T-cell (primary cell): ENCODE measurements around the gene GRK3. TPM values are rescaled to one million over a fixed set of nuclear protein-coding genes. Genes with fewer than 3 reads are reported as not detected.

Source experiments
- ATAC-seq, 4 experiments: fragments of 200-7000 bp in 3 of 4; fragments of 150-1000 bp in 1 of 4; cut with Tn5 transposase; replicated peaks in 1 of 4; 1 replicate in 3 of 4; 2 replicates in 1 of 4; pipeline ENCODE4 v1.10.0; 2021; ENCODE audit warnings: moderate library complexity in 3 of 4, mild to moderate bottlenecking in 2 of 4, moderate number of reproducible peaks in 1 of 4
- CTCF ChIA-PET, 2 donors: fragments of 300-600 bp; sonication (Branson Sonifier 250); formaldehyde crosslinking; loops; one replicate each; lab custom pipeline; 2022; ENCODE audit warnings: antibody characterized with exemption in 2 of 2; lab: Charles Lee
- POLR2A ChIA-PET, 2 donors: fragments of 300-600 bp; sonication (Branson Sonifier 250); formaldehyde crosslinking; loops; one replicate each; lab custom pipeline; 2022; ENCODE audit warnings: antibody characterized with exemption in 2 of 2; lab: Charles Lee
- DNase-seq, 35 experiments: peaks; one replicate each; pipeline versions ENCODE4 v3.0.0 to v3.0.0-alpha.2; 2013 to 2023
- H3K27ac ChIP-seq: one replicate; pipeline ENCODE4 v1.5.1; 2013; ENCODE audit warnings: low read length
- H3K27me3 ChIP-seq, 2 experiments: replicated peaks in 1 of 2; 1 replicate in 1 of 2; 2 replicates in 1 of 2; pipeline versions ENCODE4 v1.6.1 to v1.7.0; 2013; ENCODE audit warnings: low read length in 1 of 2, mixed read lengths in 1 of 2; ENCODE audit not compliant: control insufficient read depth in 2 of 2, insufficient read depth in 2 of 2; ENCODE audit errors: extremely low read depth in 1 of 2
- H3K36me3 ChIP-seq, 2 donors: 1 replicate in 1 of 2; 2 replicates in 1 of 2; pipeline versions ENCODE4 v1.6.1 to v1.7.0; 2013; ENCODE audit warnings: low read length in 1 of 2; ENCODE audit not compliant: control insufficient read depth in 2 of 2, insufficient read depth in 1 of 2; ENCODE audit errors: extremely low read depth in 1 of 2
- H3K4me1 ChIP-seq, 2 experiments: 1 replicate in 1 of 2; 2 replicates in 1 of 2; pipeline versions ENCODE4 v1.6.1 to v1.7.0; 2013; ENCODE audit warnings: low read length in 2 of 2, mixed read lengths in 1 of 2; ENCODE audit not compliant: insufficient read depth in 2 of 2, control insufficient read depth in 1 of 2; ENCODE audit errors: extremely low read depth in 1 of 2
- H3K4me3 ChIP-seq, 2 donors: 1 replicate in 1 of 2; 2 replicates in 1 of 2; pipeline versions ENCODE4 v1.5.1 to v1.7.0; 2013; ENCODE audit warnings: mild to moderate bottlenecking in 2 of 2, low read length in 1 of 2, moderate library complexity in 1 of 2; ENCODE audit not compliant: control insufficient read depth in 1 of 2; ENCODE audit errors: extremely low read depth in 1 of 2
- H3K9me3 ChIP-seq: 2 replicates; pipeline ENCODE4 v1.7.0; 2013
- H3K27ac Mint-ChIP-seq, 2 donors: one replicate each; pipeline ENCODE4 v1.8.0; 2020 to 2021; ENCODE audit warnings: mild to moderate bottlenecking in 2 of 2, mixed read lengths in 2 of 2
- H3K27me3 Mint-ChIP-seq, 2 donors: one replicate each; pipeline ENCODE4 v1.8.0; 2021 to 2022; ENCODE audit warnings: mixed read lengths in 2 of 2
- H3K36me3 Mint-ChIP-seq: one replicate; pipeline ENCODE4 v1.8.0; 2021; ENCODE audit warnings: mixed read lengths
- H3K4me1 Mint-ChIP-seq, 3 donors: one replicate each; pipeline ENCODE4 v1.8.0; 2020 to 2022; ENCODE audit warnings: mixed read lengths in 3 of 3, mild to moderate bottlenecking in 1 of 3
- H3K4me3 Mint-ChIP-seq, 3 donors: one replicate each; pipeline ENCODE4 v1.8.0; 2020 to 2022; ENCODE audit warnings: mild to moderate bottlenecking in 3 of 3, mixed read lengths in 3 of 3, moderate library complexity in 3 of 3
- H3K9me3 Mint-ChIP-seq, 3 donors: one replicate each; pipeline ENCODE4 v1.8.0; 2020 to 2022; ENCODE audit warnings: mixed read lengths in 3 of 3
- WGBS: methylation state at CpG from one replicate; pipeline ENCODE4 v1.1.5; 2013; ENCODE audit warnings: missing lambda C conversion rate; ENCODE audit not compliant: insufficient coverage; 5-methylcytosine and 5-hydroxymethylcytosine counted together
- total RNA-seq, 35 experiments: library from RNA in 6 of 35; stranded (reverse) in 6 of 35; fragments of 120-200 nt in 1 of 35; gene quantifications; one replicate each; pipeline versions ENCODE4 v1.2.1 to v1.2.4 and lab custom pipeline; 2013 to 2026

GRK3 gene
- total RNA-seq, 5 donors from 2014 or later (not counting 1 experiment from before 2014, with no cell fraction given) = 1.4 to 7.0 (median 3.6) TPM

DNA sequence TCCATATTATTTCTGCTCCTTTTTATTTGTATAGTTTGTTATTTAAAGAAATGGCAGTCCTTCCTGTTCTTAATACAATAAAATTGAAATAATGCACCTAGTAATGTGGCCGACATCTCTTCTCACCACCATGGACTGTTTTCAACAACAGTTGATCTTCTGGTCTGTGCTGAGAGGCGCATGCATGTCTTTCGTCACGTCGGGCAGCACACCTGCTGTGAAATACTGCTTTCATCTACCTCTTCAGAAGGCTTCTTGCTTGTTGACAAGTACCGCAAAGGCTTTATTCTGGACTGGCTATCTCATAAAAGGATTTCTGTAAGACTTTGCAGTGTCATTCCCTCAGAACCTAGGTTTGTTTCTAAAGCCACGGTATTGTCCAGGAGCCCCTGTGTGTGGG is 163.6 kb downstream of the GRK3 start:
- Histone ChIP-seq H3K27me3 (no peaks in the 10 kb centered on the region), H3K9me3 (no peaks in the 10 kb centered on the region), H3K36me3 (no peaks in the 10 kb centered on the region), H3K27ac (no peak overlapping the region), H3K4me3 (no peak overlapping the region), H3K4me1 (no peaks in the 10 kb centered on the region)
- DNase-seq (no peak), ATAC-seq (no peak)
- Mint-ChIP-seq H3K4me1 (no peaks in the 10 kb centered on the region), H3K9me3 (no peaks in the 10 kb centered on the region), H3K27ac (no peak overlapping the region), H3K27me3 (peaks cover 0 to 2% of the 10 kb centered on the region in 2 donors), H3K4me3 (no peak overlapping the region), H3K36me3 (no peaks in the 10 kb centered on the region)
- ChIA-PET CTCF (no interaction called here), POLR2A (interaction anchor here in 1 of 2 donors (0.5 kb wide), 1 partner anchor 190 kb away, joined by 4 read pairs; no protein-coding TSS in a partner anchor)
- 82% methylated on average over 6 of the region's 7 CpGs for WGBS

DNA sequence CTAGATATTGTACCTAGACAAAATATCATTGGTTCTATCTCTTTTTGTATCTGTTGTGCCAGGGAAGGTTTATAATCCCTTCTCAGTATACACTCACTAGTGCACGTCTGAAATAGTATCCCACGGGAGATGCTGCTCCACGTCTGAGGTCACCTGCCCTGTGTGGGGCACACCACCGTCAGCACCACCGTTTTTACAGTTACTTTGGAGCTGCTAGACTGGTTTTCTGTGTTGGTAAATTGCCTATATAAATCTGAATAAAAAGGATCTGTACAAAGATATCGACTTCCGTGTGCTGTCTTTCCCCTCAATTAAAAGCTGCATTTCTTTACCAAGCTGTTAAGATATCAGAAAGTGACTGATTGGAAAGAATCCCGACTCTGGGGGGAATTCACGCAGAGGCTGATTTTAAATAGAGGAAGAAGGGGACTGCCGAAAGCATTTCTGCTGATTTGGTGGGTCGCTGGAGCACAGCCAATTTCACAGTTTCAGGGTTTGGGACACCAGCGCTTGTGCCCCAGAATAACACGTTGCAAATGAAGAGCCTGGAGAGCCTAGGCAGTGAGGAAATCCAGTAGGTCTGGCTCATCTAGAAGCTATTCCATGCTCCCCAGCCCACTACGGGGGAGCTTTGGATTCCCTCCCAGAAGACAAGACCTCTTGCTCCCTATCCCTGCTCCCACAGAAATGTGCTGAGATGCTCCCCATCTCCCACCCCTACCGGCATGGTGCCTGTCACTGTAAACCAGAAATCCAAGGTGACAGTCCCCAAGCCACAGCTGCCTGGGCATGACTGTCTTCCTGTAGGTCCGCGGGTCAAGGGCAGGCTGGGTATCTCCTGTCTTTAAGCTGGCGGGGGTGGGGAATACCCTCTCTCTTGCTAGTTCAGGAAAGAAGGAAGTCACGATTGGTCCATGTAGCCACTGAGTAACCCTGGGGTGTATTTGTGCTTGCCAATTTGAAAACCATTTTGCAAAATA is 164.8 kb downstream of the GRK3 start:
- Histone ChIP-seq H3K4me3 (no peak overlapping the region), H3K9me3 (no peaks in the 10 kb centered on the region), H3K36me3 (no peaks in the 10 kb centered on the region), H3K27ac (no peak overlapping the region), H3K27me3 (no peaks in the 10 kb centered on the region), H3K4me1 (no peaks in the 10 kb centered on the region)
- peaks cover 0 to 2% of the 10 kb centered on the region in 2 donors for H3K27me3 Mint-ChIP-seq
- 84% methylated on average over 11 of the region's 19 CpGs for WGBS
- no peak overlapping the region for H3K27ac Mint-ChIP-seq
- H3K4me3 Mint-ChIP-seq = no peak overlapping the region
- POLR2A ChIA-PET = interaction anchor here in 1 of 2 donors (0.7 kb wide), 1 partner anchor 71 kb away, joined by 3 read pairs; no protein-coding TSS in a partner anchor
- DNase-seq = no peak
- CTCF ChIA-PET = no interaction called here
- no peaks in the 10 kb centered on the region for H3K9me3 Mint-ChIP-seq
- ATAC-seq = no peak
- H3K36me3 Mint-ChIP-seq = no peaks in the 10 kb centered on the region
- no peaks in the 10 kb centered on the region for H3K4me1 Mint-ChIP-seq

GRCh38 chr22:25735650-25736049 is 171.2 kb downstream of the GRK3 start:
- Histone ChIP-seq H3K4me1 (peaks cover 2 to 13% of the 10 kb centered on the region in 2 experiments), H3K27ac (no peak overlapping the region), H3K9me3 (no peaks in the 10 kb centered on the region), H3K27me3 (peaks cover 0 to 5% of the 10 kb centered on the region in 2 experiments), H3K4me3 (no peak overlapping the region), H3K36me3 (no peaks in the 10 kb centered on the region)
- CTCF ChIA-PET = no interaction called here
- Mint-ChIP-seq H3K27me3 (no peaks in the 10 kb centered on the region), H3K27ac (no peak overlapping the region), H3K9me3 (no peaks in the 10 kb centered on the region), H3K4me3 (no peak overlapping the region), H3K36me3 (no peaks in the 10 kb centered on the region), H3K4me1 (peaks cover 11 to 15% (median 14%) of the 10 kb centered on the region in 3 donors)
- WGBS = 89% methylated on average over 1 of the region's 2 CpGs
- DNase-seq (no peak), ATAC-seq (no peak)
- POLR2A ChIA-PET = no interaction called here

DNA sequence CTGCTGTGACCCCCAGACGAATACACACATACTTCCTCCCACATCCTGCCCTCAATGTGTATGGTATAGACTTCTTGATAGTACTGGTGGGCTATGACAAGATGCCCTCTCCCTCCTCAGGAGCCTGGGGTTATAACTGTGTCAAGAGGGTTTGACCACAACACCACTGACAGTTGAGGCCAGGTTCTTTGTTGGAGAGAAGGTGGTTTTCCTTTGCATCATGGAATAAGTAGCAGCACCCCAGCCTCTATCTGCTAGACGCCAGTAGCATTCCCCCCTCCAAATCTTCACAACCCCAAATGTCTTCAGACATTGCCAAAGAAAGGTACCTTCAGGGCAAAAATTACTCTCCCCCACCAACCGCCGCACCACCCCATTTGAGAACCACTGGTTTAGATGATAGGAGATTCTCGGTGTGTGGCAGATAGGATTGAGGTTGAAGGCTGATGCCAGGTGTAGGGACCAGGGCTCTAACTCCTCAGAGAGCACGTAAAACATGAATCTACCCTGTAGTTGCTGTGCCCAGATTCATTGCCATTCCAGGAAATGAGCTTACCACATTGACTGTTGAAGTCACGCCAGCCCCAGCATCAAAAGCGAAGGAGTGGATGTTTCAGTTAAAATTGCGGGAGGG is 172.0 kb downstream of the GRK3 start:
- peak; percentile 79 to 94 (median 87) for ATAC-seq
- peak in 23 of 35 experiments; percentile 0 to 63 (median 25) for DNase-seq
- peaks cover 11 to 15% (median 14%) of the 10 kb centered on the region in 3 donors for H3K4me1 Mint-ChIP-seq
- H3K9me3 ChIP-seq = no peaks in the 10 kb centered on the region
- H3K27ac ChIP-seq = no peak overlapping the region
- peak overlapping the region in 2 of 3 donors; percentile 2 to 70 for H3K4me3 Mint-ChIP-seq
- H3K27ac Mint-ChIP-seq = peak overlapping the region; percentile 50 to 84
- peak overlapping the region in 1 of 2 donors; percentile 29 for H3K4me3 ChIP-seq
- no peaks in the 10 kb centered on the region for H3K36me3 ChIP-seq
- peaks cover 0 to 5% of the 10 kb centered on the region in 2 experiments for H3K27me3 ChIP-seq
- no peaks in the 10 kb centered on the region for H3K9me3 Mint-ChIP-seq
- no CpG with 5 or more reads among the region's 9 CpGs for WGBS
- H3K27me3 Mint-ChIP-seq = no peaks in the 10 kb centered on the region
- ChIA-PET POLR2A (no interaction called here), CTCF (no interaction called here)
- H3K4me1 ChIP-seq = peaks cover 2 to 13% of the 10 kb centered on the region in 2 experiments
- no peaks in the 10 kb centered on the region for H3K36me3 Mint-ChIP-seq

GRCh38 chr22:25739659-25740344 is 175.3 kb downstream of the GRK3 start:
- H3K4me1 Mint-ChIP-seq = peaks cover 11 to 15% (median 14%) of the 10 kb centered on the region in 3 donors
- peaks cover 0 to 8% of the 10 kb centered on the region in 2 experiments for H3K27me3 ChIP-seq
- no peak overlapping the region for H3K27ac Mint-ChIP-seq
- ChIA-PET POLR2A (interaction anchor here in 1 of 2 donors (0.7 kb wide), 1 partner anchor 26 kb away, joined by 3 read pairs; no protein-coding TSS in a partner anchor), CTCF (no interaction called here)
- no peaks in the 10 kb centered on the region for H3K9me3 ChIP-seq
- H3K36me3 ChIP-seq = no peaks in the 10 kb centered on the region
- no peak for DNase-seq
- H3K4me1 ChIP-seq = peaks cover 2 to 13% of the 10 kb centered on the region in 2 experiments
- peaks cover 0 to 3% of the 10 kb centered on the region in 2 donors for H3K27me3 Mint-ChIP-seq
- WGBS = 87% methylated on average over 7 of the region's 11 CpGs
- H3K4me3 Mint-ChIP-seq = no peak overlapping the region
- H3K4me3 ChIP-seq = no peak overlapping the region
- no peaks in the 10 kb centered on the region for H3K36me3 Mint-ChIP-seq
- no peak for ATAC-seq
- no peak overlapping the region for H3K27ac ChIP-seq
- H3K9me3 Mint-ChIP-seq = no peaks in the 10 kb centered on the region
